Nephron (organoid): Measurements from ENCODE around the gene PRODH2.

Source experiments
- H3K27ac Mint-ChIP-seq, 3 experiments: 2 replicates each; pipeline ENCODE4 v1.8.0; 2020; ENCODE audit warnings: mixed read lengths in 3 of 3, mild to moderate bottlenecking in 2 of 3, moderate library complexity in 1 of 3
- H3K27me3 Mint-ChIP-seq: 2 replicates; pipeline ENCODE4 v1.8.0; 2021; ENCODE audit warnings: low read depth, mild to moderate bottlenecking, moderate library complexity, mixed read lengths
- H3K36me3 Mint-ChIP-seq: 2 replicates; pipeline ENCODE4 v1.8.0; 2020; ENCODE audit warnings: low read depth, mixed read lengths
- H3K4me1 Mint-ChIP-seq: 2 replicates; pipeline ENCODE4 v1.8.0; 2020; ENCODE audit warnings: mixed read lengths
- H3K4me3 Mint-ChIP-seq, 3 experiments: 2 replicates each; pipeline ENCODE4 v1.8.0; 2020; ENCODE audit warnings: mild to moderate bottlenecking in 3 of 3, mixed read lengths in 3 of 3, moderate library complexity in 2 of 3
- H3K9me3 Mint-ChIP-seq: 2 replicates; pipeline ENCODE4 v1.8.0; 2020; ENCODE audit warnings: mixed read lengths
- CTCF ChIP-seq, 3 experiments: fragments of 200-600 bp; sonication (generic); IDR thresholded peaks; one replicate each; pipeline ENCODE4 v1.5.0; 2021; ENCODE audit warnings: antibody characterized with exemption in 3 of 3; ENCODE audit not compliant: unreplicated experiment in 3 of 3

The PRODH2 gene

GRCh38 chr19:35816846-35817245 is 4.2 kb upstream of the PRODH2 start:
- H3K4me1 Mint-ChIP-seq = no peaks in the 10 kb centered on the region
- no peak for TF ChIP-seq CTCF (IDR thresholded peaks at IDR 0.05; ENCODE audit: unreplicated experiment in 3 of 3)
- peaks cover 17% of the 10 kb centered on the region for H3K27me3 Mint-ChIP-seq

GRCh38 chr19:35816262-35816661 is 3.6 kb upstream of the PRODH2 start:
- peak overlapping the region in 1 of 3 experiments; percentile 29 for H3K27ac Mint-ChIP-seq
- no peak overlapping the region for H3K4me3 Mint-ChIP-seq
- H3K4me1 Mint-ChIP-seq = no peaks in the 10 kb centered on the region
- no peaks in the 10 kb centered on the region for H3K9me3 Mint-ChIP-seq
- peaks cover 17% of the 10 kb centered on the region for H3K27me3 Mint-ChIP-seq
- TF ChIP-seq CTCF (IDR thresholded peaks at IDR 0.05; ENCODE audit: unreplicated experiment in 3 of 3) = no peak
- peaks cover 4% of the 10 kb centered on the region for H3K36me3 Mint-ChIP-seq

More at GRCh38 chr19:35816846-35817245, 4.2 kb upstream of the PRODH2 start:
- Mint-ChIP-seq H3K4me3 (no peak overlapping the region), H3K9me3 (no peaks in the 10 kb centered on the region), H3K27ac (peak overlapping the region in 1 of 3 experiments; percentile 29), H3K36me3 (peaks cover 4% of the 10 kb centered on the region)

GRCh38 chr19:35813043-35813890 is 622 bp upstream of the PRODH2 start:
- no peak overlapping the region for H3K27ac Mint-ChIP-seq
- H3K4me1 Mint-ChIP-seq = no peaks in the 10 kb centered on the region
- H3K27me3 Mint-ChIP-seq = peaks cover 23% of the 10 kb centered on the region

GRCh38 chr19:35811317-35812219 is 1.1 kb downstream of the PRODH2 start:
- Mint-ChIP-seq H3K36me3 (no peaks in the 10 kb centered on the region), H3K4me3 (peak overlapping the region in 1 of 3 experiments; percentile 43), H3K27me3 (peaks cover 29% of the 10 kb centered on the region), H3K9me3 (no peaks in the 10 kb centered on the region), H3K27ac (no peak overlapping the region), H3K4me1 (no peaks in the 10 kb centered on the region)
- TF ChIP-seq CTCF (IDR thresholded peaks at IDR 0.05; ENCODE audit: unreplicated experiment in 3 of 3) = no peak

More at GRCh38 chr19:35813043-35813890, 622 bp upstream of the PRODH2 start:
- Mint-ChIP-seq H3K4me3 (no peak overlapping the region), H3K36me3 (no peaks in the 10 kb centered on the region), H3K9me3 (no peaks in the 10 kb centered on the region)
- TF ChIP-seq CTCF (IDR thresholded peaks at IDR 0.05; ENCODE audit: unreplicated experiment in 3 of 3) = no peak

GRCh38 chr19:35807633-35808032 is 5.0 kb downstream of the PRODH2 start:
- no peaks in the 10 kb centered on the region for H3K36me3 Mint-ChIP-seq
- no peak overlapping the region for H3K27ac Mint-ChIP-seq
- no peaks in the 10 kb centered on the region for H3K4me1 Mint-ChIP-seq
- no peak for TF ChIP-seq CTCF (IDR thresholded peaks at IDR 0.05; ENCODE audit: unreplicated experiment in 3 of 3)
- H3K9me3 Mint-ChIP-seq = no peaks in the 10 kb centered on the region
- peaks cover 43% of the 10 kb centered on the region for H3K27me3 Mint-ChIP-seq
- H3K4me3 Mint-ChIP-seq = no peak overlapping the region
